GM12801 (cell line): Measurements from ENCODE around the gene SOX18.

Experiments
- TF ChIP-seq, protein P1 (sequence below): IDR thresholded peaks from one replicate; pipeline ENCODE4 v1.5.1; 2011; ENCODE audit warnings: control low read depth; ENCODE audit not compliant: insufficient read length; ENCODE audit errors: extremely low read depth

The SOX18 gene

DNA sequence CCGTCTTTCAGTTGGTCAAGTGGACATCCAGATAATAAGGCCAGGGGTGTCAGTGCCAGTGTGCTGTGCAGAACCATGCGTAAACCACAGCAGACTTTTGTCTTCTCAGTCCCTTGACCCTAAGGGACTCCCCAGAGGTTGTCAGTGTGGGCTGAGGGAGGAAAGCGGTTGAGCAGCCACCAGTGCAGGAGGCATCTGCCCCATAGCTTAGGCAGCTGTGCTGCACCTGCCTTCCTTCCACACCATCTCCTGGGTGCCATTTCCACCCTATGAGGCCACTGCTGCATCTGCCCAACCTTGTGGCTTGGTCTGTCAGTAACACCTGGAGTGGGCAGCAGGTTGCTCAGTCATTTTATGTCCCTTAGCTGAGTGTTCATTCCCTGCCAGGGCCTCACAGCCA, 42.5 kb downstream of the SOX18 start:
- TF ChIP-seq, protein P1, sequence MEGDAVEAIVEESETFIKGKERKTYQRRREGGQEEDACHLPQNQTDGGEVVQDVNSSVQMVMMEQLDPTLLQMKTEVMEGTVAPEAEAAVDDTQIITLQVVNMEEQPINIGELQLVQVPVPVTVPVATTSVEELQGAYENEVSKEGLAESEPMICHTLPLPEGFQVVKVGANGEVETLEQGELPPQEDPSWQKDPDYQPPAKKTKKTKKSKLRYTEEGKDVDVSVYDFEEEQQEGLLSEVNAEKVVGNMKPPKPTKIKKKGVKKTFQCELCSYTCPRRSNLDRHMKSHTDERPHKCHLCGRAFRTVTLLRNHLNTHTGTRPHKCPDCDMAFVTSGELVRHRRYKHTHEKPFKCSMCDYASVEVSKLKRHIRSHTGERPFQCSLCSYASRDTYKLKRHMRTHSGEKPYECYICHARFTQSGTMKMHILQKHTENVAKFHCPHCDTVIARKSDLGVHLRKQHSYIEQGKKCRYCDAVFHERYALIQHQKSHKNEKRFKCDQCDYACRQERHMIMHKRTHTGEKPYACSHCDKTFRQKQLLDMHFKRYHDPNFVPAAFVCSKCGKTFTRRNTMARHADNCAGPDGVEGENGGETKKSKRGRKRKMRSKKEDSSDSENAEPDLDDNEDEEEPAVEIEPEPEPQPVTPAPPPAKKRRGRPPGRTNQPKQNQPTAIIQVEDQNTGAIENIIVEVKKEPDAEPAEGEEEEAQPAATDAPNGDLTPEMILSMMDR: no peak

DNA sequence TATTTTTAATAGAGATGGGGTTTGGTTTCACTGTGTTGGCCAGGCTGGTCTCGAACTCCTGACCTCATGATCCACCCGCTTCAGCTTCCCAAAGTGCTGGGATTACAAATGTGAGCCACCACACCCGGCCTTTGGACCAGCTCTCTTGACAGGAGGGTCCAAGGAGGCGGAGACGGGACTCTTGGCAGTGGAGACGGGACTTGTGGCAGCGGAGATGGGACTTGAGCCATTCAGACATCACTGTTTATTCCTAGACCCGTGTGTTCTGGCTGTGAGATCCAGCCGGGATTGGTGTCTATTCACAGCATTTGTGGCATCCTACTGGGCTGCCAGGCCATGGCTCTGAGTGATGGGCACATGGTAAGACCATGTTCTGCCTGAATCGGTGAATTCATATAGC, 42.9 kb downstream of the SOX18 start:
- TF ChIP-seq, protein P1: no peak

DNA sequence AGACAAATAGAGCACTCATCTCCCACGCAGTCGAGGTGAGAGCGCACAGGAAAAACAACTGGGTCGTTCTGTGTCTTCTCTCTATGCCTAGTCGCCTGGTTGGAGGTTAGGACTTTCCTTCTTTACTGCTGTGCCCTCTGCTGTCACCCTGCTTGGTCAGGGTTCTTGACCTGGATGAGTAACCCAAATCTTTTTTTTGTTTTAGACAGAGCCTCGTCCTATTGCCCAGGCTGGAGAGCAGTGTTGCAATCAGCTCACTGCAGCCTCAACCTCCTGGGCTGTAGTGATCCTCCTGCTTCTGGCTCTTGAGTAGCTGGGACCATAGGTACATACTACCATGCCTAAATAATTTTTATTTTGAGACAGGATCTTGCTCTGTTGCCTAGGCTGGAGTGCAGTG, 44.0 kb downstream of the SOX18 start:
- TF ChIP-seq, protein P1: no peak

DNA sequence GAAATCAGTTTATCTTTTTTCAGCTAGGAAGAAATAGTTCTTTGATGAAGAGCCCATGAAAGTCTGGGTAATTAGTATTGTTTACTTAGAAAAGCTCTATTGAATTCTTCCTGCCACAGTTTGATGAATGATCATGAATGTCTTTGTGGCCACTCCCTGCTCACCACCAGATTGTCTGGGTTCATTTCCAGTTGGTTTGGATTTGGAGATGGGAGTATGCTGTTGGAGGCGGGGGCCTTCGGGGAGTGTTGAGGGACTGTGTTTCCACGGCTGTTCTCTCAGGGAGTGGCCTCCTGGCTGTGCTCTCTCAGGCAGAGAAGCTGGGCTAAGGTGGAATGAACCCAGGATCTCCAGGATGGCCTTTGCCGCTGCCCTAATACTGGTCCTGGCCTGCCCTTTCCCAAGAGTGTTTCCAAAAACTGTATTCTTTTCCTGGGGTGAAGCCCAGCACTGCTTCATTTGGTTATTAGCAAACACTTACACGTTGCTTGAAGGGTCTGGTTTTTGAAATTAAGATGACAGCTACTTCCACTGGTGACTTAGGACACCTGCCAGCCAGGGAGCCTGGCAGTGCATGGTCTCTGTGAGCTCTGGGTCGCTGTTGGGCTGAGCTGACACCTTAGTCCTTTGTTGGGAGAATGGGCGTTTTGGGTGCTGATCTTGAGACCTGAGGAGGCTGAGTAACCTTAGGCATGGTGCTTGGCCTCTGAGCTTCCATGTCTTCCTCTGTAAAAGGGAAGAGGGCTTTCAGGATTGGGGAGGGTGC, 45.3 kb downstream of the SOX18 start:
- TF ChIP-seq, protein P1: no peak

DNA sequence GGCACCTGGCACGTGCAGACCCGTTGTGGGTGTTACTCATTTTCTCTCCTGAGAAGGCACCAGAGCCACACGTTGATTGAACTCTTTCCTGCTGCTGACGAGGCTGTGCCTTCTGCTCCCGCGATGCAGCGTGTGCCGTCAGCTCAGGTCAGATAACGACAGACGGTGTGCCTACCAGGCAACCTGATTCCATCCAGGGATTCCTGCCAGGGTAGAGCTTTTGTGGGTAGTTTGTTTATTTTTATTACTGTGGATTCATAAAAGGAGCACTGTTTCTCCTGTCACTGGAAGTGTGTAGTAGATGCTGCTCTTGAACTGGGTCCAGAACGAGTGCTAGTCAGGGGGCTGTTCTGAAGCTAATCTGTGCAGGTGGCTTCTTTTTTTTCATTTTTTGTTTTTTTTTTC, 47.8 kb downstream of the SOX18 start:
- TF ChIP-seq, protein P1: no peak

DNA sequence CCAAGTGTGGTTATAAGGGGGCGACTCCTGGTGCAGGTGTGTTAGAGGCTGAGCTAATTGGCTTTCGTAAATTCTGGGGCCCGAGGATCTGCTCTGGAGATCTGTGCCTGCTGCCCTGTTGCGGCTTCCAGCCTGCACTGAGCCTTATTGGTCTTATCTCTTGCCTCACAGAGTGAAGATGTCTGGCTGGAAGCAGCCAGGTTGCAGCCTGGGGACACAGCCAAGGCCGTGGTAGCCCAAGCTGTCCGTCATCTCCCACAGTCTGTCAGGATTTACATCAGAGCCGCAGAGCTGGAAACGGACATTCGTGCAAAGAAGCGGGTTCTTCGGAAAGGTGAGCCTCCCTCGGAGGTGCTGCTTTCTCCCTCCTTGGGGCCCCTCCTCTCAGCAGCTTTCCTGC, 48.5 kb downstream of the SOX18 start:
- TF ChIP-seq, protein P1: no peak
